Right forelimb (tissue), 1 donor: Measurements from ENCODE around the gene POLL.
A peak's percentile ranks its signal among the peaks of the same experiment; 100 is the strongest.

Source experiments
- DNase-seq: peaks from one replicate; pipeline ENCODE4 v3.0.0-alpha.2; 2018

Gene POLL

GRCh38 chr10:101573885-101574753 lies 13.9 kb downstream of the POLL start:
- peak; percentile 37 for DNase-seq

DNA sequence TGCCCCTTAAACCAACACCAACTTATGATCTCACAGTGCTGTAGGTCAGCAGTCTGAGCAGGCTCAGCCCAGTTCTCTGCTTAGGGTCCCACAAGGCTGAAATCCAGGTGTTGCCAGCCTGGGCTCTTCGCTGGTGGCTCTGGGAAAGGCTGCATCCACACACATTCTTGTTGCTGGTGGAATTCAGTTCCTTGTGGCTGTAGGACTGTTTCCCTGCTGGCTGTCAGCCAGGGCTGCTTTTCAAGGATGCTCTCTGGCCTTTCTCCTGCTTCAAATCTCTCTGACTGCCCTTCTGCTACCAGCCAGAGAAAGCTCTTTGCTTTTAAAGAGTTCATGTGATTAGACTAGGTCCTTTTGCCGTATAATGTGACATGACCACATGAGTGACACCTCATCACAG lies 15.3 kb downstream of the POLL start:
- DNase-seq = no peak

GRCh38 chr10:101572126-101572525 lies 15.9 kb downstream of the POLL start:
- no peak for DNase-seq

- DNase-seq = no peak
Measured at GRCh38 chr10:101571271-101571925, 16.7 kb downstream of the POLL start.

DNA sequence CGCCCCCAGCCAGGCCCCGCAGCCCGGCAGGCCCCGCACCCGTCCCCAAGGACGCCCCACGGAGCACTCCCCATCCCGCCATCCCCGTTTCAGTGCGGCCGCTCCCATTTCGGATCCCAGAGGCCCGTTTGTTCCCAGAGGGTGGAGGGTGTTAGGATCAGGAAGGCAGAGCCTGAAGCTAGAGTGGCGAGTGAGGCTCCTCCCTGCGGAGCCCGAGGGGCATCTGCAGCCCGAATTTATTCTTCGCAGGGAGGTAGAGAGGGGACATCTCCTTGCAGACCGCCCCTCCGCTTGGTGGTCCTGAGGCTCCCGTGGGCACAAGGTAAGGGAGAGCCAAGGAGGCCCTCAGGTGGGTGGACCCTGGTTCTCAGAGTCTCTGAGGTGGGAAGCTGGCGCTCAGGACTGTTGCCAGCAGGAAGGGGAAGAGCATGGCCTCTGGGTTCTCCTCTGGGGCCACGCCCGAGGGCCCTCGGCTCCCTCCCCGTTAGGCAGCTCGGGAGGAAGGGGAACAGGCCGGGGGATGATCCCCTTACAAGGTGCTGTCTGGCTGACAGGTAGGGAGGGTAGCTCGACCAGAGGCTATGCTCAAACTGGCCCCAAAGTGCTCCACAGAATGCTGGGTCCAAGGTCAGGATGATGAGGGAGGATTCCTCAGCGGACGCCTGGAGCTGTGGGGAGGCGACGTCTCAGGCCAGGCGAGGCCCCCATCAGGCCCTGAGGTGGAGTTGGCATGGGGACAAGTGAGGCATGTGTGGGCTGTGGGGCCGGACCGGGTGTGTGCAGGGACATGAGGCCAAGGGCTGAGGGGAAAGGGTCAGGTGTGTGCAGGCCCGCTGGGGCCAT lies 17.4 kb downstream of the POLL start:
- no peak for DNase-seq

DNA sequence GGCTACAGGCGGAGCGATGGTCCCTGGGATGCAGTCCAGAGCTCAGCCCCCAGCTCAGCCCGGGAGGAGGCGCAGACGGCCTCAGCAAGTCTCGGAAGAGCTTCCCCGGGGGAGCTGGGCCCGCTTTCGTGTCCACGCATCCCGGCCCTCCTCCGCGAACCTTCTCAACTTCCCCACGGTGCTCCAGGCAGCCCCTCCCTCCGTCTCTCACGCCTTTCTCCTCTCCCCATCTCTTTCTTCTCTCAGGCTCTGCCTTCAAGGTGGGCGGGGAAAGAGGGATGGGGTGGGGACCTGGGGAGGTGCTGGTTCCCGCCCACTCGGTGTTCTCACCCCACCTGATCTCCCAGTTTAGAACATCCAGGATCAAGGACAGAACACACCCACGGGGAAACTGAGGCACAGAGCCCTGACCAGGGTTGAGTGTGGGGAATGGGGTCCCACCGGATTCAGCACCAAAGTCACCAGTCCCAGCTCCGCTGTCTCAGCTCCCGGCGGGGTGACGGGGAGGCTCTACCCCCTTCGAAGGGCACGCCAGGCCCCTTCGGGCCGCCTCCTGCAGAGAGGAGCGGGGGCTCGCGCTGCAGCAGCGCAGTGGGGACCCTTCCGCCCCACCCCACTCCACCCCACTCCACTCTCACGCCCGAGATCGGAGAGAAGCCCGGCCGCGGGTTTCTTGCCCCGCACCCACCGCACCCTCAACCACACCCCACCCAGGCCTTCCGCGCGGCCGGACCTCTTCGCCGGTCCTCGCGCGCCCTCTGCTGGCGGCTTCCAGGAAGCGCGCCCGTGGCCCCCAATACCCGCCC lies 18.2 kb downstream of the POLL start:
- DNase-seq = peak; percentile 91

GRCh38 chr10:101569323-101569621 lies 18.8 kb downstream of the POLL start:
- no peak for DNase-seq

- peak; percentile 32 for DNase-seq
Measured at GRCh38 chr10:101568054-101568745, 19.9 kb downstream of the POLL start.

GRCh38 chr10:101567165-101568006 lies 20.7 kb downstream of the POLL start:
- DNase-seq = no peak

GRCh38 chr10:101566333-101567164 lies 21.5 kb downstream of the POLL start:
- peak; percentile 50 for DNase-seq

DNA sequence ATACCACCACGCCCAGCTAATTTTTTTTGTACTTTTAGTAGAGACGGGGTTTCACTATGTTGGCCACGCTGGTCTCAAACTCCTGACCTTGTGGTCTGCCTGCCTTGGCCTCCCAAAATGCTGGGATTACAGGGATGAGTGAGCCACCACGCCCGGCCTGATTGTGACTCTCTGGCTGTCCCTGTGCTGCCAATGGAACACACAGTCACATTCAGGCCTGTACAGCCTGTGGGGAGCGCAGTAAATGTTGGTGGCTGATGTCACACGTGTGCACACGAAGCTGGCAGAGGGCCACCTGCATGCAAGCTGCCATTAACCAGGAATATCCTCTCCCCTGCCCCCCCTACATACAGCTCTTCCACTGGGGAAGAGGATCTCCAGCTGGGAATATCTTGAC lies 22.1 kb downstream of the POLL start:
- peak; percentile 42 for DNase-seq

DNA sequence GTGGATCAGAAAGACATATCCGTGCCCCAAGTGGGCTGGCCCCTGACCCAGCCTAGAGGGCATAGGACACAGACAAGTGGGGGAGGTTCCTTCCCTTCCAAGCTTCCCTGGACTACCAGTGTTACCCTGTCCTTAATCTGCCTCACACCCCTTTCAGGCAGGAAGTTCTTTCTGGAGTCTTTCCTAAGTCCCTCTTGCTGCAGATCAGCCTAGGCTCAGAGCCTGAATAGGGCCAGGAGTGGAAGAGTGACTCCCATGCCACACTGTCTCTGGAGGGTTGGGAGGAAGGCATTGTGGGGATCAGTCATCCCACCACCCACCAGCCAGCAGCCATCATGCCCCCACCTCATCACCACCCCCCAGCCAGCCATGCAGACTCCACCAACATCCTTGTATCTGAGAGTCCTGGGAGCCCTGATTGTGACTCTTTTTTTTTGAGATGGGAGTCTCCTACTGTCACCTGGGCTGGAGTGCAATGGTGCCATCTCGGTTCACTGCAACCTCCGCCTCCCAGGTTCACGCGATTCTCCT lies 22.6 kb downstream of the POLL start:
- DNase-seq = no peak

DNA sequence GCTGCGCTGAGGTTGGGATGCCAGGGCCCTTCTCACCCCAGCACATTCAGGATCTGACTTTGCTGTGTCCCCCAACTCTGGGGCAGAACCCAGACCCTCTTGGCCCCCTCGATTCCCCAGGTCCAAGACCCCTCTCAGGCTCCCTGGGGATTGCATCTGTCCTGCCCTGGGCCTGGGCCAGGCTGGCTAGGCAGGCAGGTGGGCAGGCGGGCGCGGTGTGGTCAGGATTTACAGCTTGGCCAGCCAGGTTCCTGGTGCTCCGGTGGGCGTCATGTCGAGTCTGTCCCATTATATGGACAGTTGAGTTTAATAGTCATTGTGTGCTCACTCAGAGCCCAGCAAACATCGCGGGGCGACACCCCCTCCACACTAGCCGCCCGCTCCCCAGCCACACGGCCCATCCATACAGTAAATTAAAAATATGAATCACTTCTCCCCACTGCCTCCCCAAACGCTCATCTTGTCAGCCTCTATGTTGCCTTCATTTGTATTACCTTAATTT lies 23.5 kb downstream of the POLL start:
- DNase-seq = peak; percentile 26

DNA sequence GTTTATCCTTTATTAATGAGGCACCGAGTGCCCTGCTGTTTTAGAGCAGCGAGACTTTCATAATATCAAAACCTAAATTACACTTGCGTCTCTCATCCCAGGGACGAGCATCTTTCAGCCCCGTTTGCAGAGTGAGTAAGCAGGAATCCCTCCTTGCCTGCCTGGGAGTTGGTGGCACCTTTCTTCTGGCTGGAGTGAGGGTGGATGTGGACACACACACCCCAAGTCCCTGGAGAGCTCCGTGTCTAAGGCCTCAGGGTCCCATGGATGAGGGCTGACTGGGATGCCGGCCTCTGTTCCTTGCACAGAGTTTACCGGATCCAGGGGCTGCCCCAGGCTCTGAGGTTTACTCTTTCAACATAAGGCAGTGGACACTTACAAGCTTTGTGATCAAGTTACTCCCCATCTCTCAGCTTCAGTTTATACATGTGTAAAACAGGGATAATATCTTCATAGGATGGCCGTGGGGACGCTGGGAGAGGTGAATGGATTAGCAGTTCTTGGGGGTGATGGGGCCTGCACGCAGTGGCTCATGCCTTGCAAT lies 24.5 kb downstream of the POLL start:
- no peak for DNase-seq

DNA sequence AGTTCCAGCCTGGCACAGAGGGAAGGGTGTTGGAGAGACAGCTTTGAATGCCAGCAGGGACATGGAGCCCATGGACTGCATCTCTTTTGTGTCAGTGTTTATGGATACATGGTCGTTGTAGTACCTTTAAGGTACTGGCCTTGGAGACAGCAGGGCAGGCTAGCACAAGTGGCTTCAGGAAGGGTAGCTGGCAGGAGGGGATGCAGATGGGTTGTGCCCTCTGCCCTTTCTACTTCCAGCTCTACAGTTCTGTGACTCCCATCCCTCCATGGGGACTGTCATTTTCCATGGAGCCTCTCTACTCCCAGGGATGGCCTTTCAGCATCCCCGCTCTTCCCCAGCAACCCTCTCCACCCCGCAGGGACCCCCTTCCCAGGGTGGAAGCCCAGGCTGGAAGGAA lies 25.1 kb downstream of the POLL start:
- DNase-seq = no peak

- DNase-seq = peak; percentile 36
Measured at GRCh38 chr10:101562231-101562630, 25.8 kb downstream of the POLL start.

DNA sequence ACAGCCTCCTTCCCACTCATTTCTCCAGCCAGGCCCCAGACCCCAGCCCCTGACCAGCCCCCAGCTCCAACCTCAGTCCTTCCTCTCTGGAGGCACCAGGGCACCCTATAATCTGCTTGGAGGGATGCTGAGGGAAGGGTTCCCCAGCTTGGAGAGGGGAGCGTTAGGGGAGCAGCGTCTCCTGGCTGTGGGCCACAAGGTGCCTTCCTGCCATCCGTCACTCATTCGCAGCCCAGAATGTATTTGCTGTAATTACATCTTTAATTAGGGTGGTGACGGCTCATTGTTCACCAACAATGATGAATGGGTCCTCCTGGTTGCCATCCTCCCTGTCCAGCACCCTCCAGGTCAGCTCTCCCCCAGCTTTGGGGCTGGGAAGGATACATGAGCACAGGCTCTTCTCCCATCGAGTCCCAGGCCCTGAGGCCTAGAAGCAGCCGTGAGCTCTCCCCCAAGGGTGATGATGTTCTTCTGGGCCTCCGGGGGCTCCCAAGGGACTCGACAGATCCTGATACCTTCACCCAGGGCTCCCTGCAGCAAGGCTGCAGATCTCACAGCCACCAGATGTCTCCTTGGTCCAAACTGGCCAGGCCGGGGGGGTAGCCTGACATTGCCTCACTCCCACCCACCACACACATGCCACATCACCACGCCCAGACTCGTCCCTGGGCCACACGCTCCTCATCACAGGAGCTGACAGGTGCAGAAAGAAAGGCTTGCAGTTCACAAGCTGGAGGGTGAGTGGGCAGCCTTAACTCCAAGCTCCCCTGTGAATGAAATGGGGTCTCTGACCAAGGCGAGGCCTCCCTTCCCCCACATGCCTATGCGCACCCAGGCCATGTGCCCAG lies 26.8 kb downstream of the POLL start:
- DNase-seq = peak; percentile 39

GRCh38 chr10:101560298-101561067 lies 27.6 kb downstream of the POLL start:
- no peak for DNase-seq
